Uterus (tissue), 2 donors: ENCODE data around the gene PDE6H.

ENCODE experiments used
- POLR2A ChIP-seq, 2 donors: fragments of 450-650 bp; IDR thresholded peaks; one replicate each; pipeline ENCODE4 v1.6.1; 2016; ENCODE audit warnings: antibody characterized with exemption in 2 of 2, mild to moderate bottlenecking in 1 of 2, moderate library complexity in 1 of 2
- TF ChIP-seq, protein P1 (sequence below), 4 experiments: fragments of 200-600 bp in 2 of 4; fragments of 450-650 bp in 2 of 4; sonication (generic) in 2 of 4; IDR thresholded peaks; one replicate each; pipeline ENCODE4 v1.5.1; 2016 to 2019; ENCODE audit warnings: antibody characterized with exemption in 4 of 4, mild to moderate bottlenecking in 2 of 4, moderate library complexity in 1 of 4

DNA sequence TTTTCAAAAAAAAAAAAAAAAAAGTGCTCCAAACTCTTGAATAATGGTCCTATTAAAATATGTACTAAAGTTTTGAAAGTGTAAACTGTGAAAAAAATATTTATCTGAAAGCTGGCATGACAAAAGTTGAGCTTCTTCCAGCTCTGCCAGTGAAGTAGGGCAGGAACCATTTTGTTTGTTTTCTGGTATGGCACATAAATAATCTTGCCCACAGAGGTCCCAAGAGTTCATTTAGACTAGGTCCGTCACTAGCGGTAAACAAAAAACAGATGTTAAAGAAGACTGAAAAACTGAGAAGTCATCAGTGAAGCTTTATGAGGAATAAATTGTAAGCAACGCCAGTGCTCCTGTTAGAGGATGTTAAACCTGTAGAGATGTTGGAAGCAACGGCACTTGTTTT lies 41.5 kb upstream of the PDE6H start:
- TF ChIP-seq POLR2A (IDR thresholded peaks at IDR 0.05), result no peak
- TF ChIP-seq, protein P1, sequence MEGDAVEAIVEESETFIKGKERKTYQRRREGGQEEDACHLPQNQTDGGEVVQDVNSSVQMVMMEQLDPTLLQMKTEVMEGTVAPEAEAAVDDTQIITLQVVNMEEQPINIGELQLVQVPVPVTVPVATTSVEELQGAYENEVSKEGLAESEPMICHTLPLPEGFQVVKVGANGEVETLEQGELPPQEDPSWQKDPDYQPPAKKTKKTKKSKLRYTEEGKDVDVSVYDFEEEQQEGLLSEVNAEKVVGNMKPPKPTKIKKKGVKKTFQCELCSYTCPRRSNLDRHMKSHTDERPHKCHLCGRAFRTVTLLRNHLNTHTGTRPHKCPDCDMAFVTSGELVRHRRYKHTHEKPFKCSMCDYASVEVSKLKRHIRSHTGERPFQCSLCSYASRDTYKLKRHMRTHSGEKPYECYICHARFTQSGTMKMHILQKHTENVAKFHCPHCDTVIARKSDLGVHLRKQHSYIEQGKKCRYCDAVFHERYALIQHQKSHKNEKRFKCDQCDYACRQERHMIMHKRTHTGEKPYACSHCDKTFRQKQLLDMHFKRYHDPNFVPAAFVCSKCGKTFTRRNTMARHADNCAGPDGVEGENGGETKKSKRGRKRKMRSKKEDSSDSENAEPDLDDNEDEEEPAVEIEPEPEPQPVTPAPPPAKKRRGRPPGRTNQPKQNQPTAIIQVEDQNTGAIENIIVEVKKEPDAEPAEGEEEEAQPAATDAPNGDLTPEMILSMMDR (IDR thresholded peaks at IDR 0.05), result no peak
